Type B pancreatic cell (in vitro differentiated cells): ENCODE data around the gene SHC3. TPM values are rescaled to one million over a fixed set of nuclear protein-coding genes. Genes with fewer than 3 reads are reported as not detected.

Experiments
- DNase-seq: peaks from one replicate; pipeline ENCODE4 v3.0.0; 2021; ENCODE audit warnings: mixed read lengths; ENCODE audit not compliant: unreplicated experiment; ENCODE audit errors: extremely low spot score
- H3K27ac Mint-ChIP-seq: 2 replicates; pipeline ENCODE4 v1.8.0; 2021; ENCODE audit warnings: mild to moderate bottlenecking, mixed read lengths
- H3K27me3 Mint-ChIP-seq: 2 replicates; pipeline ENCODE4 v1.8.0; 2021; ENCODE audit warnings: mixed read lengths
- H3K36me3 Mint-ChIP-seq: 2 replicates; pipeline ENCODE4 v1.8.0; 2021; ENCODE audit warnings: mixed read lengths
- H3K4me1 Mint-ChIP-seq: one replicate; pipeline ENCODE4 v1.8.0; 2021; ENCODE audit warnings: mixed read lengths; ENCODE audit not compliant: unreplicated experiment
- H3K4me3 Mint-ChIP-seq: 2 replicates; pipeline ENCODE4 v1.8.0; 2021; ENCODE audit warnings: mild to moderate bottlenecking, mixed read lengths
- H3K9me3 Mint-ChIP-seq: 2 replicates; pipeline ENCODE4 v1.8.0; 2021; ENCODE audit warnings: mixed read lengths
- CTCF ChIP-seq: fragments of 200-600 bp; sonication (generic); conservative IDR thresholded peaks from 2 replicates; pipeline ENCODE4 v1.5.0; 2021; ENCODE audit warnings: antibody characterized with exemption, mild to moderate bottlenecking
- total RNA-seq: library from RNA; stranded (reverse); gene quantifications from 2 replicates; pipeline ENCODE4 v1.2.1, GENCODE V29; 2021; ENCODE audit warnings: low replicate concordance

The SHC3 gene
- total RNA-seq, 1 donor from 2014 or later: 5.3 TPM

DNA sequence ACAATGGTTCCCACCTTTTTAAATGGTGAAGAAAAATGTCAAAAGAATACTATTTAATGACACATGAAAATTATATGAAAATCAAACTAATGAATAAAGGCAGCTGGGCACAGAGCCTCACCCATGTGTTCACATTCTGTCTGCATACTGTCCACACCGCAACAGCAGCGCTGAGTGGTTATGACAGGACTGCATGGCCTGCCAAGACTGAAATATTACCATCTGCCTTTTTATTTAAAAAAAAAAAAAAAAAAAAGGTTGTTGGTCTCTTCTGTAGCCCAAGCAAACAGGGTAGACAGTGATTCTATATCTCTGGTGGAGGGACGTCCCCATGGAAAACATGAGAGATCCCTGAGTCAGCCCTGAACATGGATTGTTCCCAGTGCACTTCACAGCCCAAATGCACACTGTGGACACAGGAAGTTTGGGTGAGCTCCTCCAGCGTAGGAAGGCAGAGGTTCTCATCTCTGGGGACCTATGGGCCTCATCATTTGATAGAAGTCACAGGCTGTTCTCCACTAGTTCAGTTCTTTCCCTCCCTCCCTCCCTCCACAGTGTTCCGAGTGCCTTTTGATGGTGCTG is 44.9 kb upstream of the SHC3 start:
- no peaks in the 10 kb centered on the region for H3K9me3 Mint-ChIP-seq
- H3K4me1 Mint-ChIP-seq: peaks cover 15% of the 10 kb centered on the region
- H3K27ac Mint-ChIP-seq: no peak overlapping the region
- no peak for DNase-seq
- no peak overlapping the region for H3K4me3 Mint-ChIP-seq
- H3K27me3 Mint-ChIP-seq: no peaks in the 10 kb centered on the region
- no peaks in the 10 kb centered on the region for H3K36me3 Mint-ChIP-seq
- no peak for TF ChIP-seq CTCF

GRCh38 chr9:89219637-89220036 is 41.0 kb upstream of the SHC3 start:
- no peak for DNase-seq
- Mint-ChIP-seq H3K27ac (no peak overlapping the region), H3K27me3 (no peaks in the 10 kb centered on the region), H3K4me1 (peaks cover 10% of the 10 kb centered on the region), H3K9me3 (peaks cover 1% of the 10 kb centered on the region), H3K36me3 (no peaks in the 10 kb centered on the region), H3K4me3 (no peak overlapping the region)
- no peak for TF ChIP-seq CTCF

DNA sequence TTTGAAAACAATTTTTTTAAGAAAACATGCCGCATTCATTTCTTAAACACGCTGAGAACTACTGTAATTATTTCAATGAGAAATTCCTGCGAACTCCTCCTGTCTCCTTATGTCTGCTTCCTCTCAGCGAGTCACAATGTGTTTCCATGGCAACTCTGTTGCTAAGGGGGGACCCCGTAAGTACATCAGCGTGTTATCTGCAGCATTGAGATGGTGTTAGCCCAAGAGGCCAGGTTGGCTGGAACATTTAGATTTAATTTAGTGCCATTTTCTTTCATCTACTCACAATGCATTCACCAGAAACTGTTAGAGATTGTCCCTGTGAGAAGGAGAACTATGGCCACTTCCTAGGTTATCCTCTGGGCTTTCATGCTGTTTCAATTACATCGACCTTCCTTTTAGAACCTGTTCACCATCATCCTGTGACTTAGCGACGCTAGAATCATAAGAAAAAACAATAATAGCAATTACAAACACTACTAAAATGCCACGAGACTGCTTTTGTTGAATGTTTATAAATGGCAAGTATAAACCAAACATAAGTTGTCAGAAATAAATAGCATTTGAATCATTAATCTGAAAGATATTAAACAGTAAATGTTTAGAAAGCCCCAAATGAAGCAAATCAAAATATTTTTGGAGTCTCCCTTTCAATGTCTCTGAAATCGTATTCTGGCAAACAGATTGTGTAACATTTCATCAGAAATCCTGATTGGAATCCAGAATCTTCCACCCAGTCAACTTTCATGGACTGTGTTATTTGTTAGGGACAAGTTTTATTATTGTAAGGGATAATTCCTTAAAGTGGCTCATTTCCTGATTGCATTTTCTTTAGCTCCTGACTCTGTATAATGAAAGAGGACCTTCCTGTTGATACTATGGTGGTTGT is 39.7 kb upstream of the SHC3 start:
- DNase-seq: no peak
- Mint-ChIP-seq H3K9me3 (peaks cover 4% of the 10 kb centered on the region), H3K27me3 (no peaks in the 10 kb centered on the region), H3K36me3 (no peaks in the 10 kb centered on the region), H3K4me3 (no peak overlapping the region), H3K27ac (no peak overlapping the region), H3K4me1 (peaks cover 10% of the 10 kb centered on the region)
- no peak for TF ChIP-seq CTCF

DNA sequence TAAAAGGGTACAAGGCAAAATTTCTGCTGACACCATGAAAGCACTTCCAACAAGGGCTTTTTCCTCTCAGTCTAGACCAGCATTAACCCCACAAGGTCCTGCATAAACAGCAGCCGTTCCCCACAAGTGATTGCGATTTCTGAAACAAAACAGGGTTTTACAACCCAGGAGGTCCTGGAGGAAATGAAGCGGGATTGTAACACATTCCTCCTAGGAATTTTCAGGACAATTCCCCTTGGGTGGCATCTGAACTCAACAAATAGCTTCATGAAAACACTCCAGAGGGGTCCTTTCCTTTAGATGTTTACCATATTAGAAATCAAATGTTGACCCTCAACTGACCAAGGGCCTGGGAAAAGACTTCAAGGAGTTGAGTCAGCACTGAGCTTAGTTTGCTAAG is 36.7 kb upstream of the SHC3 start:
- Mint-ChIP-seq H3K4me3 (no peak overlapping the region), H3K27ac (no peak overlapping the region), H3K27me3 (no peaks in the 10 kb centered on the region), H3K9me3 (peaks cover 13% of the 10 kb centered on the region), H3K36me3 (no peaks in the 10 kb centered on the region), H3K4me1 (peaks cover 10% of the 10 kb centered on the region)
- no peak for TF ChIP-seq CTCF
- no peak for DNase-seq

GRCh38 chr9:89213396-89213880 is 34.8 kb upstream of the SHC3 start:
- no peak for DNase-seq
- no peaks in the 10 kb centered on the region for H3K27me3 Mint-ChIP-seq
- H3K4me1 Mint-ChIP-seq: peaks cover 9% of the 10 kb centered on the region
- no peak overlapping the region for H3K4me3 Mint-ChIP-seq
- H3K9me3 Mint-ChIP-seq: peaks cover 15% of the 10 kb centered on the region
- no peak overlapping the region for H3K27ac Mint-ChIP-seq
- no peaks in the 10 kb centered on the region for H3K36me3 Mint-ChIP-seq
- TF ChIP-seq CTCF: no peak
